T-cell (primary cell): Measurements from ENCODE around the gene ADCY4. TPM values are rescaled to one million over a fixed set of nuclear protein-coding genes. Genes with fewer than 3 reads are reported as not detected.

ENCODE experiments used
- ATAC-seq, 4 experiments: fragments of 200-7000 bp in 3 of 4; fragments of 150-1000 bp in 1 of 4; cut with Tn5 transposase; replicated peaks in 1 of 4; 1 replicate in 3 of 4; 2 replicates in 1 of 4; pipeline ENCODE4 v1.10.0; 2021; ENCODE audit warnings: moderate library complexity in 3 of 4, mild to moderate bottlenecking in 2 of 4, moderate number of reproducible peaks in 1 of 4
- CTCF ChIA-PET, 2 donors: fragments of 300-600 bp; sonication (Branson Sonifier 250); formaldehyde crosslinking; loops; one replicate each; lab custom pipeline; 2022; ENCODE audit warnings: antibody characterized with exemption in 2 of 2; lab: Charles Lee
- POLR2A ChIA-PET, 2 donors: fragments of 300-600 bp; sonication (Branson Sonifier 250); formaldehyde crosslinking; loops; one replicate each; lab custom pipeline; 2022; ENCODE audit warnings: antibody characterized with exemption in 2 of 2; lab: Charles Lee
- DNase-seq, 35 experiments: peaks; one replicate each; pipeline versions ENCODE4 v3.0.0 to v3.0.0-alpha.2; 2013 to 2023
- H3K27ac ChIP-seq: one replicate; pipeline ENCODE4 v1.5.1; 2013; ENCODE audit warnings: low read length
- H3K27me3 ChIP-seq, 2 experiments: replicated peaks in 1 of 2; 1 replicate in 1 of 2; 2 replicates in 1 of 2; pipeline versions ENCODE4 v1.6.1 to v1.7.0; 2013; ENCODE audit warnings: low read length in 1 of 2, mixed read lengths in 1 of 2; ENCODE audit not compliant: control insufficient read depth in 2 of 2, insufficient read depth in 2 of 2; ENCODE audit errors: extremely low read depth in 1 of 2
- H3K36me3 ChIP-seq, 2 donors: 1 replicate in 1 of 2; 2 replicates in 1 of 2; pipeline versions ENCODE4 v1.6.1 to v1.7.0; 2013; ENCODE audit warnings: low read length in 1 of 2; ENCODE audit not compliant: control insufficient read depth in 2 of 2, insufficient read depth in 1 of 2; ENCODE audit errors: extremely low read depth in 1 of 2
- H3K4me1 ChIP-seq, 2 experiments: 1 replicate in 1 of 2; 2 replicates in 1 of 2; pipeline versions ENCODE4 v1.6.1 to v1.7.0; 2013; ENCODE audit warnings: low read length in 2 of 2, mixed read lengths in 1 of 2; ENCODE audit not compliant: insufficient read depth in 2 of 2, control insufficient read depth in 1 of 2; ENCODE audit errors: extremely low read depth in 1 of 2
- H3K4me3 ChIP-seq, 2 donors: 1 replicate in 1 of 2; 2 replicates in 1 of 2; pipeline versions ENCODE4 v1.5.1 to v1.7.0; 2013; ENCODE audit warnings: mild to moderate bottlenecking in 2 of 2, low read length in 1 of 2, moderate library complexity in 1 of 2; ENCODE audit not compliant: control insufficient read depth in 1 of 2; ENCODE audit errors: extremely low read depth in 1 of 2
- H3K9me3 ChIP-seq: 2 replicates; pipeline ENCODE4 v1.7.0; 2013
- H3K27ac Mint-ChIP-seq, 2 donors: one replicate each; pipeline ENCODE4 v1.8.0; 2020 to 2021; ENCODE audit warnings: mild to moderate bottlenecking in 2 of 2, mixed read lengths in 2 of 2
- H3K27me3 Mint-ChIP-seq, 2 donors: one replicate each; pipeline ENCODE4 v1.8.0; 2021 to 2022; ENCODE audit warnings: mixed read lengths in 2 of 2
- H3K36me3 Mint-ChIP-seq: one replicate; pipeline ENCODE4 v1.8.0; 2021; ENCODE audit warnings: mixed read lengths
- H3K4me1 Mint-ChIP-seq, 3 donors: one replicate each; pipeline ENCODE4 v1.8.0; 2020 to 2022; ENCODE audit warnings: mixed read lengths in 3 of 3, mild to moderate bottlenecking in 1 of 3
- H3K4me3 Mint-ChIP-seq, 3 donors: one replicate each; pipeline ENCODE4 v1.8.0; 2020 to 2022; ENCODE audit warnings: mild to moderate bottlenecking in 3 of 3, mixed read lengths in 3 of 3, moderate library complexity in 3 of 3
- H3K9me3 Mint-ChIP-seq, 3 donors: one replicate each; pipeline ENCODE4 v1.8.0; 2020 to 2022; ENCODE audit warnings: mixed read lengths in 3 of 3
- WGBS: methylation state at CpG from one replicate; pipeline ENCODE4 v1.1.5; 2013; ENCODE audit warnings: missing lambda C conversion rate; ENCODE audit not compliant: insufficient coverage; 5-methylcytosine and 5-hydroxymethylcytosine counted together
- total RNA-seq, 35 experiments: library from RNA in 6 of 35; stranded (reverse) in 6 of 35; fragments of 120-200 nt in 1 of 35; gene quantifications; one replicate each; pipeline versions ENCODE4 v1.2.1 to v1.2.4 and lab custom pipeline; 2013 to 2026

ADCY4 gene
- total RNA-seq, 5 donors from 2014 or later (not counting 1 experiment from before 2014, with no cell fraction given): 7.8 to 10.4 (median 8.5) TPM

DNA sequence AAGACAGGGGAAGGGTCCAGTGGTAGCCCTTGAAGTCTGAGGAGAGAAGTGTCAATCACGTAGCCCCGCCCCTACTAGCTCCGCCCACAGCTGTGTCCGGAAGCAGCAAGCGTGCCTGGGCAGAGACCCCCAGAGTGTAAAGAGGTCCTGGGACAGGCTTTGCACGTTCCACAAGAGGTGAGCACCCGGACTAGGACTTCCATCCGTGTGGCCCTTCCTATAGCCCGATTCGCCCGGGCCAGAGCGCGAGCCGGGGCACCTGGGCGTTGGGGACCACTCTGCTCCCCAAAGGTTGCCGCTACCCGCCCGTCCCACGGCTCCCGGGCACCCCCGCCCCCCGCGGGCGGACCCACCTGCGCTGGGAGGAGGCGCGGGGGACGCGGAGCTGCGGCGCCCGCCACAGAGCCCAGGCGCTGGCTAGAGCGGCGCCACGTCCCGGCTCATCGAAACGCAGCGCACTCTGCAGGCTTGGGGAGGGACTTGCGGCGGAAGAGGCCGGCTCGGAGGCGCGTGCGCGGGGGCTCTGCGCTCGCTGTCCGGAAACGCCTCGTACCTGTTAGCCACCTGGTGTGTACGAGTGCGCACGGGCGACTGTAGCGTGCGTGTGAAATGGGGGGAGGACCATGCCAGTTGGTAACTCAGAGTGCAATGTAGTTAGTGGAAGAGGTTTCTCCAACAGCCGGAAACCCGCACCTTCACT is 63.6 kb downstream of the ADCY4 start, which contains the start of gene RABGGTA:
RABGGTA (minus strand) TSS at position 464 of the 700 bp plus-strand sequence. CDS start 482 bp downstream, outside the sequence.
- H3K4me3 ChIP-seq: peak within 1 kb of the TSS; percentile 82 to 94
- no peaks in the 10 kb centered on the region for H3K9me3 ChIP-seq
- no peaks in the 10 kb centered on the region for H3K27me3 Mint-ChIP-seq
- H3K27ac ChIP-seq: peak within 1 kb of the TSS; percentile 96
- POLR2A ChIA-PET: interaction anchor here (0.5 to 2.3 kb wide), 6 partner anchors 26 to 158 kb away, joined by 3 to 19 read pairs (median 4); partner anchors contain the start of genes CBLN3 (in 1 of the 2), KHNYN (in 1 of the 2) and TINF2 (in 1 of the 2)
- H3K4me3 Mint-ChIP-seq: peak within 1 kb of the TSS; percentile 84 to 90 (median 90)
- under 1% methylated on average over 53 of the region's 61 CpGs for WGBS
- H3K9me3 Mint-ChIP-seq: no peaks in the 10 kb centered on the region
- CTCF ChIA-PET: interaction anchor here (1.0 to 2.6 kb wide), 9 partner anchors 8 to 160 kb away, joined by 3 to 30 read pairs (median 5); partner anchors contain the start of genes TINF2 (in 2 of the 2) and CIDEB (in 1 of the 2)
- ATAC-seq: peak; percentile 87 to 97 (median 95)
- H3K4me1 ChIP-seq: peaks cover 15 to 29% of the 10 kb centered on the region in 2 experiments
- peaks cover 14 to 27% of the 10 kb centered on the region in 2 donors for H3K36me3 ChIP-seq
- no peaks in the 10 kb centered on the region for H3K27me3 ChIP-seq
- H3K27ac Mint-ChIP-seq: peak within 1 kb of the TSS; percentile 95 to 97
- peak; percentile 85 to 98 (median 96) for DNase-seq
- H3K36me3 Mint-ChIP-seq: peaks cover 23% of the 10 kb centered on the region
- peaks cover 34 to 51% (median 37%) of the 10 kb centered on the region in 3 donors for H3K4me1 Mint-ChIP-seq

DNA sequence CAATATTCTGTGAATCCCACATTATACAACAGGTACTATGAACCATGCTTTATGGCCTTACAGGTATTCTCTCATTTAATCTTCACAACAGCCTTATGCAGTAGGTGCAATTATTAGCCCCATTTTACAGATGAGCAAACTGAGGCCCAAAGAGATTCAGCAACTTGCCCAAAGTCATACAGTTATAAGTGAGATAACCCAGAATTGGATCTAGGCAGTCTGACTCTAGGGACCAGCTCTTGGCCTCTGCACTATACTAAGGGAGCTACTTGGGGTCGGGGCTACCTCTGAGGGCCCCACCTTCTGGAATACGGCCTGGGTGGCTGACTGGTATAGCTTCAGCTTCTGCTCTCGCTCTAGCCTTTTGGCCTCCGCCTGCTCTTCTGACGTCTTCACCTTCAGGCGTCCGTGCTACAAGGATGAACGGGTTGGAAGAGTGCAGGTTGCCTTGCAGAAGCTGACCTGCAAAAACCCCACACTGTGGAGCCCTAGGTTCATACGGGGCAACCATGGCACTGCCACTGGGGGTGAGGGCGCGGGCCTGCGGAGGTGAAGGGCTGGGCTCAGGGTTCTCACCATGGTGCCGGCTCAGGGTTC is 64.2 kb downstream of the ADCY4 start:
- H3K9me3 Mint-ChIP-seq: no peaks in the 10 kb centered on the region
- Histone ChIP-seq H3K9me3 (no peaks in the 10 kb centered on the region), H3K27ac (peak overlapping the region; percentile 96), H3K4me1 (peaks cover 15 to 29% of the 10 kb centered on the region in 2 experiments), H3K4me3 (peak overlapping the region; percentile 82 to 94), H3K27me3 (no peaks in the 10 kb centered on the region), H3K36me3 (peaks cover 14 to 33% of the 10 kb centered on the region in 2 donors)
- WGBS: 21% methylated on average over 13 of the region's 13 CpGs
- H3K4me3 Mint-ChIP-seq: peak overlapping the region; percentile 84 to 90 (median 90)
- ChIA-PET CTCF (interaction anchor here (0.6 to 2.6 kb wide), 7 partner anchors 9 to 161 kb away, joined by 3 to 30 read pairs (median 6); partner anchors contain the start of genes TINF2 (in 2 of the 2) and CIDEB (in 1 of the 2)), POLR2A (interaction anchor here (0.6 to 2.3 kb wide), 5 partner anchors 27 to 159 kb away, joined by 3 to 19 read pairs (median 5); partner anchors contain the start of genes CBLN3 (in 1 of the 2), KHNYN (in 1 of the 2) and TINF2 (in 1 of the 2))
- peaks cover 34 to 50% (median 37%) of the 10 kb centered on the region in 3 donors for H3K4me1 Mint-ChIP-seq
- H3K36me3 Mint-ChIP-seq: peaks cover 28% of the 10 kb centered on the region
- H3K27me3 Mint-ChIP-seq: no peaks in the 10 kb centered on the region
- H3K27ac Mint-ChIP-seq: peak overlapping the region; percentile 93 to 95
- ATAC-seq: peak in 2 of 4 experiments; percentile 4
- DNase-seq: no peak

DNA sequence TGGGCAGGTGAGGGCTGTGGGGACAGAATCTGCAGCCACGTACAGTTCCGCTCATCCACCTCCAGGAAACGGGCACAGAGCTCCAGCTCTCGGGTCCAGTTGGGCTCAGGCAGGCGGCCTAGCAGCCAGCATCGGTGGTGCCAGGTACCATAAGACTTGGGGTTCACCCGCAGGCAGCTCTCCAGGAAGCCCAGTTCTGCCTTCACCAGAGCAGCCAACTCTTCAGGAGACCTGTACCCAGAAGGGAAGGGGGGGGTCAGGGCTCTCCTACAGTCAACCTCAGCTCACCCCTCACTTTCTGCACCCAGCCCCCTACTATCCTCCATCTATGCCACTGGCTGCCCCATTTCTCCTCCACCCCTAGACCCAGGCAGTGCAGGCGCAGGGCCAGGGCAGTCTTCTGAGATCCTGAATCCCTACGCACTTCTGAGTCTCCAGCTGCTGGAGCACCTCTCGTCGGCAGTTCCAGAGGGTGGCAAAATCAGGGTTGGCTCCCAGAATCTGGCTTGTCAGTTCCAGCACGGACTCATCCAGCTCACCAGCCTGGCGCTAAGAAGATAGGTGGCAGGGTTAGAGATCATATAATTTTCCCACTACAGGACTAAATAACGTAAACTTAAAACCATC is 64.8 kb downstream of the ADCY4 start:
- DNase-seq: no peak
- H3K36me3 Mint-ChIP-seq: peaks cover 29% of the 10 kb centered on the region
- WGBS: 94% methylated on average over 10 of the region's 14 CpGs

DNA sequence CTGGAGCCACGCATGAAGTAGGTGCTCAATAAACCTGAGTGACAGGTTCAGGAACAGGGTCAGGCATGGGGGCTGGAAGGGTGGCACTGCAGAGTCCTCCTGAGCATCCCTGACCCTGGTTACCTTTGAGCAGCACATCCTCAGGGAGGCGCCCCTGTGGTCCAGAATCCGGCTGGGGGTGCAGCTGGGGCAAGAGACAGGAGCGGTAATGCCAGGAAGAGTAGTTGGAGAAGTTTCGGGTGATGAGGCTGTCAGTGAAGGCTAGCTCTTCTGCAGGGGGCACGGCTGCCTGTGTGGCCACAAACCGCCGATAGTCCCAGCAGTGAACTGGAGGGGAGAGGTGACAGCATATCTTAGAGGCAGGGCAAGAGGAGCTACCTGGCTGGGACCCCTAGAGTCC is 65.5 kb downstream of the ADCY4 start:
- ATAC-seq (no peak), DNase-seq (no peak)
- Histone ChIP-seq H3K27me3 (no peaks in the 10 kb centered on the region), H3K4me1 (peaks cover 15 to 27% of the 10 kb centered on the region in 2 experiments), H3K27ac (no peak overlapping the region), H3K4me3 (no peak overlapping the region), H3K9me3 (no peaks in the 10 kb centered on the region), H3K36me3 (peaks cover 14 to 40% of the 10 kb centered on the region in 2 donors)
- Mint-ChIP-seq H3K27ac (peak overlapping the region in 1 of 2 donors; percentile 19), H3K9me3 (no peaks in the 10 kb centered on the region), H3K4me1 (peaks cover 34 to 41% (median 35%) of the 10 kb centered on the region in 3 donors), H3K36me3 (peaks cover 34% of the 10 kb centered on the region), H3K27me3 (no peaks in the 10 kb centered on the region), H3K4me3 (peak overlapping the region in 2 of 3 donors; percentile 6 to 9)
- ChIA-PET POLR2A (interaction anchor here in 1 of 2 donors (0.8 kb wide), 1 partner anchor 61 kb away, joined by 3 read pairs; no protein-coding TSS in a partner anchor), CTCF (interaction anchor here (0.7 to 2.6 kb wide), 5 partner anchors 21 to 27 kb away, joined by 3 to 30 read pairs (median 3); partner anchors contain the start of gene TINF2 (in 1 of the 2))
- 94% methylated on average over 6 of the region's 8 CpGs for WGBS

More for the DNA sequence above, 64.8 kb downstream of the ADCY4 start:
- Mint-ChIP-seq H3K4me1 (peaks cover 34 to 43% (median 37%) of the 10 kb centered on the region in 3 donors), H3K9me3 (no peaks in the 10 kb centered on the region), H3K4me3 (peak overlapping the region; percentile 84 to 90 (median 90)), H3K27ac (peak overlapping the region in 1 of 2 donors; percentile 95), H3K27me3 (no peaks in the 10 kb centered on the region)
- no peak overlapping the region for H3K4me3 ChIP-seq
- H3K27me3 ChIP-seq: no peaks in the 10 kb centered on the region
- peaks cover 14 to 39% of the 10 kb centered on the region in 2 donors for H3K36me3 ChIP-seq
- no peaks in the 10 kb centered on the region for H3K9me3 ChIP-seq
- H3K27ac ChIP-seq: no peak overlapping the region
- ChIA-PET CTCF (interaction anchor here (0.6 to 2.6 kb wide), 6 partner anchors 9 to 161 kb away, joined by 3 to 30 read pairs (median 3); partner anchors contain the start of gene TINF2 (in 1 of the 2)), POLR2A (interaction anchor here (0.8 to 2.3 kb wide), 3 partner anchors 27 to 61 kb away, joined by 3 to 19 read pairs (median 3); partner anchors contain the start of gene TINF2 (in 1 of the 2))
- H3K4me1 ChIP-seq: peaks cover 15 to 29% of the 10 kb centered on the region in 2 experiments
- ATAC-seq: no peak
